HepG2 (cell line): Measurements from ENCODE around the gene YPEL3. TPM values are rescaled to one million over a fixed set of nuclear protein-coding genes. Genes with fewer than 3 reads are reported as not detected.

Experiments used
- ARID3A ChIP-seq: IDR thresholded peaks from 2 replicates; pipeline ENCODE4 v1.6.1; 2012; ENCODE audit warnings: low read depth, low read length, improper control_type of control experiment
- CAMTA2 ChIP-seq: sonication (generic); formaldehyde crosslinking; IDR thresholded peaks from 2 replicates; pipeline ENCODE4 v1.4.0; 2020; ENCODE audit warnings: mild to moderate bottlenecking, missing genetic modification reagents, borderline replicate concordance
- HOXA5 ChIP-seq: sonication (generic); formaldehyde crosslinking; IDR thresholded peaks from 2 replicates; pipeline ENCODE4 v1.4.0; 2020; ENCODE audit warnings: missing genetic modification reagents
- IKZF4 ChIP-seq: sonication (generic); formaldehyde crosslinking; IDR thresholded peaks from 2 replicates; pipeline ENCODE4 v1.5.1; 2020; ENCODE audit warnings: borderline replicate concordance, mild to moderate bottlenecking, low read depth, missing genetic modification reagents; ENCODE audit errors: not compliant biosample characterization
- JUNB ChIP-seq: sonication (generic); formaldehyde crosslinking; IDR thresholded peaks from 2 replicates; pipeline ENCODE4 v1.8.0; 2022; ENCODE audit warnings: missing genetic modification reagents, mild to moderate bottlenecking, borderline replicate concordance
- KLF6 ChIP-seq: IDR thresholded peaks from 2 replicates; pipeline ENCODE4 v1.8.0; 2016; ENCODE audit warnings: missing biosample characterization, missing genetic modification reagents
- MYC ChIP-seq: sonication (generic); formaldehyde crosslinking; IDR thresholded peaks from 2 replicates; pipeline ENCODE4 v1.9.0; 2021; ENCODE audit warnings: missing genetic modification reagents, borderline replicate concordance
- MZF1 ChIP-seq: sonication (generic); formaldehyde crosslinking; IDR thresholded peaks from 2 replicates; pipeline ENCODE4 v1.8.1; 2023; ENCODE audit warnings: mild to moderate bottlenecking, missing genetic modification reagents, borderline replicate concordance
- PBX3 ChIP-seq: sonication (generic); formaldehyde crosslinking; IDR thresholded peaks from 2 replicates; pipeline ENCODE4 v1.8.1; 2023; ENCODE audit warnings: missing genetic modification reagents, inconsistent platforms, borderline replicate concordance
- RORA ChIP-seq: sonication (generic); formaldehyde crosslinking; IDR thresholded peaks from 2 replicates; pipeline ENCODE4 v1.5.0; 2020; ENCODE audit warnings: mild to moderate bottlenecking, missing genetic modification reagents, moderate library complexity
- USF2 ChIP-seq, 2 experiments: sonication (generic) in 1 of 2; formaldehyde crosslinking in 1 of 2; IDR thresholded peaks; 2 replicates each; pipeline versions ENCODE4 v1.5.1 to v1.6.1; 2011 to 2020; ENCODE audit warnings: borderline replicate concordance in 1 of 2, low read depth in 1 of 2, low read length in 1 of 2, mild to moderate bottlenecking in 1 of 2, missing genetic modification reagents in 1 of 2, moderate library complexity in 1 of 2
- ZFP1 ChIP-seq: IDR thresholded peaks from 2 replicates; pipeline ENCODE4 v1.6.1; 2016
- ZNF124 ChIP-seq: sonication (generic); formaldehyde crosslinking; IDR thresholded peaks from 2 replicates; pipeline ENCODE4 v1.4.0; 2020; ENCODE audit warnings: missing genetic modification reagents
- ZNF280D ChIP-seq: sonication (generic); formaldehyde crosslinking; IDR thresholded peaks from 2 replicates; pipeline ENCODE4 v1.5.1; 2020; ENCODE audit warnings: mild to moderate bottlenecking, missing genetic modification reagents
- ZNF652 ChIP-seq: IDR thresholded peaks from 2 replicates; pipeline ENCODE4 v1.6.1; 2016; ENCODE audit warnings: low read depth, borderline replicate concordance
- ZNF7 ChIP-seq: IDR thresholded peaks from 2 replicates; pipeline ENCODE4 v1.6.1; 2016; ENCODE audit warnings: missing biosample characterization, missing genetic modification reagents
- ZNF878 ChIP-seq: sonication (generic); formaldehyde crosslinking; IDR thresholded peaks from 2 replicates; pipeline ENCODE4 v1.8.1; 2023; ENCODE audit warnings: mild to moderate bottlenecking, missing genetic modification reagents, moderate library complexity
- ZSCAN5A ChIP-seq: sonication (generic); formaldehyde crosslinking; IDR thresholded peaks from 2 replicates; pipeline ENCODE4 v1.8.0; 2022; ENCODE audit warnings: mild to moderate bottlenecking, missing genetic modification reagents, borderline replicate concordance
- polyA plus RNA-seq, 8 experiments: library from polyadenylated mRNA; depleted of rRNA in 3 of 8; stranded (reverse) in 7 of 8; unstranded in 1 of 8; fragments of >200 nt; fragmentation: Illumina TruSeq in 4 of 8; extraction: Trizol in 4 of 8; gene quantifications; 2 replicates each; pipeline versions ENCODE4 v1.2.1 to v1.2.3, GENCODE V29; 2011 to 2016; ENCODE audit warnings: low read depth in 4 of 8, missing spikeins in 1 of 8, mixed read lengths in 1 of 8; ENCODE audit not compliant: insufficient read depth in 1 of 8
- total RNA-seq, 5 experiments: library from RNA; depleted of rRNA; stranded (reverse); fragments of >200 nt; fragmentation: Illumina TruSeq; extraction: Trizol; gene quantifications; 2 replicates each; pipeline ENCODE4 v1.2.3, GENCODE V29; 2016; ENCODE audit warnings: low read depth in 1 of 5

Gene YPEL3
- total and polyA plus RNA-seq, 2 of the 13 experiments (the other 11 are each of a cell fraction or from before 2014, with no cell fraction given) = 5.4 to 47.0 TPM

GRCh38 chr16:30092373-30093010 lies 3.5 kb downstream of the YPEL3 start (continued):
- TF ChIP-seq ZNF878 (CRISPR knock-in tag) (no peak), ZNF124 (CRISPR knock-in tag) (no peak), MYC (CRISPR knock-in tag) (peak; percentile 97), ZNF652 (CRISPR knock-in tag) (peak; percentile 98), ZFP1 (CRISPR knock-in tag) (peak; percentile 27; the same call in 1 of the 2 replicates), IKZF4 (no peak), RORA (0 out of 2 replicates have a peak, but pooled peaks have one; percentile 50), CAMTA2 (CRISPR knock-in tag) (no peak), PBX3 (CRISPR knock-in tag) (no peak; the same call in 1 of the 2 replicates), HOXA5 (CRISPR knock-in tag) (peak; percentile 19; the same call in 1 of the 2 replicates), JUNB (no peak), ZSCAN5A (CRISPR knock-in tag) (no peak), USF2 (IDR thresholded peaks at IDR 0.05; ENCODE audit: low read depth, low read length) (no peak), USF2 (CRISPR knock-in tag; IDR thresholded peaks at IDR 0.05; ENCODE audit: borderline replicate concordance) (no peak; the same call in 1 of the 2 replicates), ZNF7 (no peak), ARID3A (peak; percentile 57; the same call in 1 of the 2 replicates), KLF6 (0 out of 2 replicates have a peak, but pooled peaks have one; percentile 44), ZNF280D (CRISPR knock-in tag) (peak; percentile 81; the same call in 1 of the 2 replicates), MZF1 (CRISPR knock-in tag) (no peak)
